Measurements from ENCODE around the gene BCL7A.

GRCh38 chr12:122042910-122043309 is 21.2 kb downstream of the BCL7A start:
- no peak for TF ChIP-seq FOXJ3 (CRISPR knock-in tag; IDR thresholded peaks at IDR 0.05)
- no peak for TF ChIP-seq CTCF (IDR thresholded peaks at IDR 0.05)
- TF ChIP-seq EP300 (IDR thresholded peaks at IDR 0.05; ENCODE audit: borderline replicate concordance in 1 of 2, low read depth in 1 of 2, low read length in 1 of 2): no peak
- no peak for TF ChIP-seq GABPA (IDR thresholded peaks at IDR 0.05; ENCODE audit: low read depth)
- TF ChIP-seq TAF1 (IDR thresholded peaks at IDR 0.05; ENCODE audit: borderline replicate concordance, low read depth, low read length): no peak
- TF ChIP-seq POLR2AphosphoS5 (IDR thresholded peaks at IDR 0.05; ENCODE audit: low read depth, low read length): no peak
- TF ChIP-seq GATA2 (CRISPR knock-in tag; IDR thresholded peaks at IDR 0.05): no peak
- no peak for TF ChIP-seq JUND (IDR thresholded peaks at IDR 0.05)
- TF ChIP-seq RXRA (IDR thresholded peaks at IDR 0.05; ENCODE audit: borderline replicate concordance, low read depth): no peak
- TF ChIP-seq MAX (IDR thresholded peaks at IDR 0.05; ENCODE audit: low read depth): no peak
- TF ChIP-seq RCOR1 (IDR thresholded peaks at IDR 0.05; ENCODE audit: low read length): no peak
- no peak for TF ChIP-seq EZH2phosphoT487 (IDR thresholded peaks at IDR 0.05; ENCODE audit: borderline replicate concordance, low read depth)
- no peak for TF ChIP-seq NRF1 (IDR thresholded peaks at IDR 0.05; ENCODE audit: low read depth, low read length)
- TF ChIP-seq YY1 (IDR thresholded peaks at IDR 0.05; ENCODE audit: low read depth): no peak
